H1 (cell line): ENCODE measurements around the gene ZBTB18. TPM values are rescaled to one million over a fixed set of nuclear protein-coding genes. Genes with fewer than 3 reads are reported as not detected.

Experiments used
- FOSL1 ChIP-seq: IDR thresholded peaks from 2 replicates; pipeline ENCODE4 v1.6.1; 2011; ENCODE audit warnings: mild to moderate bottlenecking, low read depth, low read length, moderate library complexity; ENCODE audit not compliant: insufficient read depth
- POU5F1 ChIP-seq: IDR thresholded peaks from 2 replicates; pipeline ENCODE4 v1.6.1; 2011; ENCODE audit warnings: low read depth, mild to moderate bottlenecking, low read length, moderate library complexity
- polyA plus RNA-seq, 7 experiments: library from polyadenylated mRNA; depleted of rRNA in 3 of 7; stranded (reverse) in 5 of 7; unstranded in 2 of 7; fragments of >200 nt in 5 of 7; fragments of 200-250 nt in 2 of 7; gene quantifications; 1 replicate in 5 of 7; 2 replicates in 1 of 7; 4 replicates in 1 of 7; pipeline versions ENCODE4 v1.2.1 to v1.2.3, GENCODE V29; 2011 to 2013; ENCODE audit warnings: missing spikeins in 2 of 7, mixed read lengths in 2 of 7
- total RNA-seq: library from RNA; stranded (reverse); fragmentation: NEBNext Ultra II Directional; extraction: Animal tissue kit (Norgen Biotek cat#: 25700); gene quantifications from 2 replicates; pipeline ENCODE4 v1.2.1, GENCODE V29; 2021

ZBTB18 gene
- total and polyA plus RNA-seq, 2 of the 8 experiments (the other 6 are each of a cell fraction or from before 2014, with no cell fraction given), result 8.5 to 14.4 TPM

DNA sequence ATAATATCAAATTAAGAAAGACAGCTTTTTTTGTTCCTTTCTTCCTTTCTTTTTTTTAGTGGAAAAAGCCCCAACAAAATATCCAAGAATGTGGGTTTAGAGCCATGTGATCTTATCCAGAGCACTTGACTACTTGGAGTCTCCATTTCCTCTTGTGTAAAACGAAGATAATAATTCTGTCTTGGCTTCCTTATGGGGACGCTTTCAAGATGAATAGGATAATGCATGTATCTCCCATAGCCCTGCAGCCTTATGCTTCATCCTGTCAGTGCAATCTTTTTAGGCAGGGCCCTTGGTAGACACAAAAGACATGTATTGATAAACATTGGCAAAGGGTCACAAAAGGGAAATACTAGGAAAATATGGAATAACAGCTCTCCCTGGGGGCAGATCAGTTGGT is 34.8 kb downstream of the ZBTB18 start (continued):
- TF ChIP-seq FOSL1 (no peak), POU5F1 (no peak)
